Fibroblast of the aortic adventitia (primary cell): ENCODE data around the gene TLCD5. TPM values are rescaled to one million over a fixed set of nuclear protein-coding genes. Genes with fewer than 3 reads are reported as not detected.
A peak's percentile ranks its signal among the peaks of the same experiment; 100 is the strongest.

Experiments used
- DNase-seq: peaks from one replicate; pipeline ENCODE4 v3.0.0-alpha.2; 2010; ENCODE audit warnings: low read depth
- H3K4me3 ChIP-seq: 2 replicates; pipeline ENCODE4 v1.5.1; 2011; ENCODE audit warnings: low read depth, mild to moderate bottlenecking, control low read depth, low read length, moderate library complexity
- total RNA-seq: library from RNA; depleted of rRNA; stranded (reverse); fragments of >200 nt; gene quantifications from 2 replicates; pipeline ENCODE4 v1.2.3, GENCODE V29; 2012; ENCODE audit warnings: low replicate concordance
- TF ChIP-seq, protein P1 (sequence below): IDR thresholded peaks from 2 replicates; pipeline ENCODE4 v1.5.1; 2011; ENCODE audit warnings: mild to moderate bottlenecking, low read length, control low read depth, inconsistent platforms; ENCODE audit not compliant: insufficient read depth

The TLCD5 gene
- total RNA-seq, 1 donor = 6.4 TPM

GRCh38 chr11:120285256-120285655 is 39.8 kb upstream of the TLCD5 start:
- DNase-seq = no peak
- TF ChIP-seq, protein P1, sequence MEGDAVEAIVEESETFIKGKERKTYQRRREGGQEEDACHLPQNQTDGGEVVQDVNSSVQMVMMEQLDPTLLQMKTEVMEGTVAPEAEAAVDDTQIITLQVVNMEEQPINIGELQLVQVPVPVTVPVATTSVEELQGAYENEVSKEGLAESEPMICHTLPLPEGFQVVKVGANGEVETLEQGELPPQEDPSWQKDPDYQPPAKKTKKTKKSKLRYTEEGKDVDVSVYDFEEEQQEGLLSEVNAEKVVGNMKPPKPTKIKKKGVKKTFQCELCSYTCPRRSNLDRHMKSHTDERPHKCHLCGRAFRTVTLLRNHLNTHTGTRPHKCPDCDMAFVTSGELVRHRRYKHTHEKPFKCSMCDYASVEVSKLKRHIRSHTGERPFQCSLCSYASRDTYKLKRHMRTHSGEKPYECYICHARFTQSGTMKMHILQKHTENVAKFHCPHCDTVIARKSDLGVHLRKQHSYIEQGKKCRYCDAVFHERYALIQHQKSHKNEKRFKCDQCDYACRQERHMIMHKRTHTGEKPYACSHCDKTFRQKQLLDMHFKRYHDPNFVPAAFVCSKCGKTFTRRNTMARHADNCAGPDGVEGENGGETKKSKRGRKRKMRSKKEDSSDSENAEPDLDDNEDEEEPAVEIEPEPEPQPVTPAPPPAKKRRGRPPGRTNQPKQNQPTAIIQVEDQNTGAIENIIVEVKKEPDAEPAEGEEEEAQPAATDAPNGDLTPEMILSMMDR = no peak
- no peak overlapping the region for H3K4me3 ChIP-seq

GRCh38 chr11:120288021-120288420 is 37.1 kb upstream of the TLCD5 start:
- DNase-seq = no peak
- H3K4me3 ChIP-seq = no peak overlapping the region
- TF ChIP-seq, protein P1 = no peak

GRCh38 chr11:120289426-120289825 is 35.7 kb upstream of the TLCD5 start:
- TF ChIP-seq, protein P1 = no peak
- no peak overlapping the region for H3K4me3 ChIP-seq
- DNase-seq = no peak

DNA sequence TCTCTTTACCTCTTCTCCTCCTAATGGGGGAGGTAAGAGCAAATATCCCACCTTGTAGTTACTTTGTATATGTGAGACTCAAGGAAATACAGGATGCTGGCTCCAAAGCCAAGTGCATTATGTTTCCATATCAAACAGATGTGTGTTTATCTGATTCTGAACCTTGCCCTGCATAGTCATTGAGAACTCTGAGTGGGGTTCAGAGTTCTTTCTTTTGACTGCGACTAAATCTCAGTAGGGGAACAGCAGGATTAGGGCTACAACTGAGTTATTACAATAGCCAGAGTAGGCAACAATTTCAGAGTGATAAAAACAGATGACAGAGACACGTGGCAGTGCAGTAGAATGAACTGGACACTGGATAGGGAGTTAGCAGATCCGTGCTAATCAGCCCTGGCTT is 34.1 kb upstream of the TLCD5 start:
- H3K4me3 ChIP-seq = no peak overlapping the region
- no peak for DNase-seq
- TF ChIP-seq, protein P1 = no peak

DNA sequence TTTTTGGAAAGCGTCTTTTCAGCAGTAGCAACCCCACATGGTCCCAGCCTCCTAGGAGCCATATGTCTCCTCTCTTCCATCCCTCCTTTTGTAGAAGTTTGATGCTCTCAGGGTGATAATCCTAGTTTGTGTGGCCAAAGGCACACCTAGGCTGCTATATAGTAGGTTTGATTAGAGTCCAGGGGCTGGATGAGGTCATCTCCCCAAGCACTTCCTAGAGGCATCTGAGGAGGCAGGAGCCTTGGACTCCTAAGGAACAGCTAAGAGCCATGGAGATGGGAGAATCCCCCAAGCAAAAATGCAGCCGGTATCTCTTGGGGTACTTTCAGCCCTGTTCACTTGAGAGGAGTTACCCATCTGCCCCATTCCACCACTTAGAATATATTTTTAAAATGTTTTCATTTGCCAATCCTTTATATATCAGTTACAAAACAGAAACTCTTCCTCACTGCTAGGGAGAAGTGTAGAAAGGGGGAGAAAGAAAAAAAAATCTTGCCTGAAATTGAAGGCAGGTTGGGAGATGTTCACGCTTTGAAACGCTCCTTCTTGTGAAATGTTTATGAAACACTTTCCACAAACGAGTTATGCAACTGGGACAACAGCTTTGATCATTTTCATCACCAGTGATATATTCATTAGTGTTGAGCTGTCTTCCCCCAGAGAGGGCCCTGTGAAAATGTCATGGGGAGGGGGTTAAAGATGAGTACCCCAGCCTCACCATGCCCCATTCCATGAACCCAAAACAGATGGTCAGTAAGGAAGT is 31.9 kb upstream of the TLCD5 start:
- TF ChIP-seq, protein P1 = no peak
- H3K4me3 ChIP-seq = no peak overlapping the region
- DNase-seq = no peak

GRCh38 chr11:120294096-120294495 is 31.0 kb upstream of the TLCD5 start:
- H3K4me3 ChIP-seq = no peak overlapping the region
- no peak for DNase-seq
- TF ChIP-seq, protein P1 = no peak

DNA sequence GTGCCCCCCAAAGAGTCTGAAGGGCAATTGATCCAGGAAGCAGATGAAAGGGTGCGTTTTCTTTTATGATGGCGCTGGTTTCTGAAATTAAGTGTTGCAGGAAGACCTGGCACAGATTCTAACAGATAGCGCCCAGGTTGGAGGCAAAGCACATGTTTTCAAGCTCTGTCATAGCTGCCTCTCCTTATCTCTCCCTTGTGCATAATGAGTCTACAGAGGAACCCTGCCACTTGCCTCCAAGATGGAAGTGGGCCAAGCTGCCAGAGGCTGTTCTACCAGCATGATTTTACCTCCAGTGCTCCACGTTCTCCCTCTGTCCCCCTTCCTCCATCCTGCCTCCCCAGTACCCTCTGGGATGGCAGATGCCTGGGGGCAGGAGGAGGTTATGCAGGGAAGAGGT is 30.0 kb upstream of the TLCD5 start:
- TF ChIP-seq, protein P1 = no peak
- DNase-seq = peak; percentile 22
- no peak overlapping the region for H3K4me3 ChIP-seq
